Thoracic aorta endothelial cell (primary cell): Measurements from ENCODE around the gene CADPS. TPM values are rescaled to one million over a fixed set of nuclear protein-coding genes. Genes with fewer than 3 reads are reported as not detected.

Experiments
- small RNA-seq: library from RNA; depleted of rRNA; stranded (forward); fragments of <200 nt; gene quantifications from one replicate; pipeline ENCODE3, GENCODE V24; 2012
- total RNA-seq: library from RNA; depleted of rRNA; stranded (reverse); fragments of >200 nt; gene quantifications from 2 replicates; pipeline ENCODE4 v1.2.3, GENCODE V29; 2012

The CADPS gene
- total RNA-seq = not detected in 2 replicates

GRCh38 chr3:62874711-62875557 lies at the start of gene CADPS:
CADPS (minus strand) TSS chr3:62875416; CDS start chr3:62875029, 387 bp downstream.

DNA sequence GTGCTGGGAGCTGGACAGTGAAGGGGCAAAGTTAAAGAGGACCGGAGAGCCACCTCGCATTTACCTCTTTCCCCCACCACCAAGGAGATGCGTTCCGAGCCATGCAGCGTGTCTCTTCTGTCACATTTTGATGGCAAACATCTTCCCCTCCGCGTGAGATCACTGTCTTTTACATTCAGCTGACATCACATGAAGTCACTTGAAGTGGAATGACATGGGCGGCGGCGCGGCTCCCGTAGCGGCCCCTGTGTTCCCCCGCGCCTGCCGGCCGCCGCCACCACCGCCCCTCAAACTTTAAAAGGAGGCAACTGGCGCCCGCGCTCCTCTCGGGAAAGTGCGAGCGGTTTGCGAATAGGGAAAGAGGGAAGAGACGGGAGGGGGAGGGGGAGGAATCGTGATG lies 502.0 kb downstream of the CADPS start, which contains the start of gene FEZF2:
FEZF2 (minus strand) TSS at position 336 of the 400 bp plus-strand sequence. CDS start 682 bp downstream, outside the sequence.

Small RNA genes within 50 kb of the gene (small RNA-seq; reads per million reads assigned to genes)
- gene RN7SL863P = not detected
- gene RNU6-139P = not detected
